GM18519 (cell line): ENCODE results near the gene ST13.
"Not testable (repeated sequence)": the region's sequence is repeated elsewhere in the genome, so short reads cannot be mapped to it uniquely, and the experiment has no call there.

ENCODE experiments used
- ATAC-seq: cut with Tn5 transposase; IDR thresholded peaks from one replicate; pipeline ENCODE4 v1.9.1; 2021; ENCODE audit warnings: mild to moderate bottlenecking, moderate library complexity; ENCODE audit not compliant: unreplicated experiment, low FRiP score

Gene ST13

GRCh38 chr22:40792451-40792850 is 64.0 kb downstream of the ST13 start:
- ATAC-seq: no peak

GRCh38 chr22:40791241-40791640 is 65.2 kb downstream of the ST13 start:
- ATAC-seq: no peak

- no peak for ATAC-seq
Observed at GRCh38 chr22:40789131-40789530, 67.3 kb downstream of the ST13 start.

- ATAC-seq: no peak
Observed at GRCh38 chr22:40782521-40782920, 73.9 kb downstream of the ST13 start.

GRCh38 chr22:40781749-40782148 is 74.7 kb downstream of the ST13 start:
- ATAC-seq: not testable (repeated sequence)
